HG02943 (cell line): ENCODE measurements around the gene FPGS.

Experiments
- ATAC-seq: cut with Tn5 transposase; IDR thresholded peaks from one replicate; pipeline ENCODE4 v1.9.1; 2021; ENCODE audit warnings: mild to moderate bottlenecking, low read depth, moderate library complexity; ENCODE audit not compliant: unreplicated experiment

FPGS gene

GRCh38 chr9:127810378-127811187, 7.9 kb downstream of the FPGS start:
- ATAC-seq: no peak

- ATAC-seq: no peak
These were observed 9.3 kb downstream of the FPGS start for GRCh38 chr9:127812011-127812410.

GRCh38 chr9:127812936-127813675, 10.4 kb downstream of the FPGS start:
- ATAC-seq: no peak

GRCh38 chr9:127813686-127814226, 11.1 kb downstream of the FPGS start:
- ATAC-seq: no peak

GRCh38 chr9:127814619-127815511, 12.2 kb downstream of the FPGS start:
- ATAC-seq: no peak

- no peak for ATAC-seq
These were observed 13.1 kb downstream of the FPGS start for GRCh38 chr9:127815512-127816361.

GRCh38 chr9:127816362-127816725, 13.7 kb downstream of the FPGS start:
- ATAC-seq: no peak

- no peak for ATAC-seq
These were observed 14.0 kb downstream of the FPGS start for GRCh38 chr9:127816728-127817127.

- no peak for ATAC-seq
These were observed 15.3 kb downstream of the FPGS start for GRCh38 chr9:127817881-127818434.

- ATAC-seq: no peak
These were observed 15.9 kb downstream of the FPGS start for GRCh38 chr9:127818574-127818973.

GRCh38 chr9:127822108-127822507, 19.4 kb downstream of the FPGS start:
- no peak for ATAC-seq

GRCh38 chr9:127825319-127826051, 22.8 kb downstream of the FPGS start:
- ATAC-seq: no peak

- ATAC-seq: no peak
These were observed 23.7 kb downstream of the FPGS start for GRCh38 chr9:127826253-127826913.

GRCh38 chr9:127828262-127829031, 25.8 kb downstream of the FPGS start:
- ATAC-seq: no peak

- no peak for ATAC-seq
These were observed 26.7 kb downstream of the FPGS start for GRCh38 chr9:127829205-127829906.

- no peak for ATAC-seq
These were observed 29.6 kb downstream of the FPGS start for GRCh38 chr9:127832248-127832647.

GRCh38 chr9:127833555-127833954, 30.9 kb downstream of the FPGS start:
- no peak for ATAC-seq
